PC-9 (cell line): Measurements from ENCODE around the gene TSPOAP1.

Experiments
- EZH2 ChIP-seq: fragments of 200-600 bp; sonication (generic); IDR thresholded peaks from 2 replicates; pipeline ENCODE4 v1.8.0; 2017; ENCODE audit warnings: antibody characterized with exemption, low read depth
- TF ChIP-seq, protein P1 (sequence below): fragments of 200-600 bp; sonication (generic); conservative IDR thresholded peaks from 2 replicates; pipeline ENCODE4 v1.6.1; 2017; ENCODE audit warnings: mixed run types, antibody characterized with exemption, mild to moderate bottlenecking, moderate library complexity

DNA sequence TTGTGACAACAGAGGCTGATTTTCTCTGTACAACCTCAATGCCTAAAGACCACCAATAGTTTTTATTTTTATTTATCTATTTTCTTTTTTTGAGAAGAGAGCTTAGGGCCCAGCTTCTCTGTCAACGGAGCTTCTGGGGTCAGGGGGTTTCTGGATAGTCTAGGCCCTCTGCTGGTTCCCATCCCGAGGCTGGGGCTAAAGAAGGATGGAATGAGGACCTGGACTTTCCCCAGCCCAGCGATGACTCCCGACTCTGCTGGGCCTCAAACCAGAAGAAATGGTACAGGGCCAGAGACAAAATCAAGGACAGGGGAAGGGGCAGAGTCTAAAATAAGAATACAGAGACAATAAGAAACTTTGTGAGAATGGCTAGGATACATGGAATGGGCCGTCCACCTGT lies 5.7 kb upstream of the TSPOAP1 start:
- TF ChIP-seq, protein P1, sequence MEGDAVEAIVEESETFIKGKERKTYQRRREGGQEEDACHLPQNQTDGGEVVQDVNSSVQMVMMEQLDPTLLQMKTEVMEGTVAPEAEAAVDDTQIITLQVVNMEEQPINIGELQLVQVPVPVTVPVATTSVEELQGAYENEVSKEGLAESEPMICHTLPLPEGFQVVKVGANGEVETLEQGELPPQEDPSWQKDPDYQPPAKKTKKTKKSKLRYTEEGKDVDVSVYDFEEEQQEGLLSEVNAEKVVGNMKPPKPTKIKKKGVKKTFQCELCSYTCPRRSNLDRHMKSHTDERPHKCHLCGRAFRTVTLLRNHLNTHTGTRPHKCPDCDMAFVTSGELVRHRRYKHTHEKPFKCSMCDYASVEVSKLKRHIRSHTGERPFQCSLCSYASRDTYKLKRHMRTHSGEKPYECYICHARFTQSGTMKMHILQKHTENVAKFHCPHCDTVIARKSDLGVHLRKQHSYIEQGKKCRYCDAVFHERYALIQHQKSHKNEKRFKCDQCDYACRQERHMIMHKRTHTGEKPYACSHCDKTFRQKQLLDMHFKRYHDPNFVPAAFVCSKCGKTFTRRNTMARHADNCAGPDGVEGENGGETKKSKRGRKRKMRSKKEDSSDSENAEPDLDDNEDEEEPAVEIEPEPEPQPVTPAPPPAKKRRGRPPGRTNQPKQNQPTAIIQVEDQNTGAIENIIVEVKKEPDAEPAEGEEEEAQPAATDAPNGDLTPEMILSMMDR = no peak
- no peak for TF ChIP-seq EZH2
